GM21447 (cell line): ENCODE data around the gene CREB5.

Experiments
- ATAC-seq: cut with Tn5 transposase; IDR thresholded peaks from one replicate; pipeline ENCODE4 v1.9.1; 2021; ENCODE audit not compliant: unreplicated experiment

CREB5 gene

DNA sequence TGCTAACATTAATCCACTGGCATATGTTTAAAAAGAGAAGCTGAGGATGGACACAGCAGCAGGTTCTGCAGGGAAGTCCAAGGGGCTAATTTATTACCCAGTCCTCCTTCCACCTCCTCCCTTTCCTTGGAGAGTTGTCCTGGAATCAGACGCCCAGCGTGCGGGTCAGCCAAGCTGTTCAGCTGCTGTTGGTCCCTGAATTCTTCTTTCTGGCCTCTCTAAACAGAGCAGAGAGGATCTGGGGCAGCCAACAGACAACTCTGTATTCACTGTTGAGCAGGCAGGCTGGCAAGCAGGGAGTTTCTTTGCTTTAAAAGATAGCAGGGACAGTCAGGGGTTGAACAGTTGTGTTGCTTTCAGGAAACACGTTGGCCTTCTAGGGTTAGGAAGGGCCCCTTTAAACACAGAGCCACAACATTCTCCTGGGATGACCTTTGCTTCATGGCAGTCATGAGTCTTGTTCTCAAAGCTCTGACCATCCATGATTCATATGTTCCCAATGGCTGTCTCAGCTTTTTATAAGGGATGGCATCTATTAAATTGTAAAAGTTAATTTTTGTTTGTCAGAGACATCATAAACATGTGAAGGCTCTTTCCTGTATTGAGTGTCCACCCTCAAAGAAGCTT lies 217.0 kb downstream of the CREB5 start:
- ATAC-seq = no peak

DNA sequence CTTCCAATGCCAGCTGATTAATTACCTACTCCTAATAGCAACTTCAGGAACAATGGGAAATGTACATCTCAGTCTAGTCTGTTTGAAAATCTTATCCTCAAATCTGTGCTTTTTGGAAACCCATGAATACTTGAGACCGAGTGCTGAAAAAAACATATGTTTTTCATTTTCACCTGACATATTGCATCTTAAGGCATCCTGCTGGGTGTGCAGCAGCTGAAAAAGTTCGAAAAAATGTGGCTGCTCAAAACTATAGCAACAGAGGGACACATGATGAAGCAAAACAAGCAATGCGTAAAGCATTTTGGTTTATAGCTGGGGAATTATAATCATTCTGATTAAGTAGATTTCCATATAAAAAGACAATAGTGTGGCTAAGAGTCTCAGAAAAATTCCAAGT lies 218.0 kb downstream of the CREB5 start:
- no peak for ATAC-seq

GRCh38 chr7:28631995-28632394 lies 219.7 kb downstream of the CREB5 start:
- ATAC-seq = no peak

- ATAC-seq = no peak
Measured at GRCh38 chr7:28638914-28639313, 226.6 kb downstream of the CREB5 start.

DNA sequence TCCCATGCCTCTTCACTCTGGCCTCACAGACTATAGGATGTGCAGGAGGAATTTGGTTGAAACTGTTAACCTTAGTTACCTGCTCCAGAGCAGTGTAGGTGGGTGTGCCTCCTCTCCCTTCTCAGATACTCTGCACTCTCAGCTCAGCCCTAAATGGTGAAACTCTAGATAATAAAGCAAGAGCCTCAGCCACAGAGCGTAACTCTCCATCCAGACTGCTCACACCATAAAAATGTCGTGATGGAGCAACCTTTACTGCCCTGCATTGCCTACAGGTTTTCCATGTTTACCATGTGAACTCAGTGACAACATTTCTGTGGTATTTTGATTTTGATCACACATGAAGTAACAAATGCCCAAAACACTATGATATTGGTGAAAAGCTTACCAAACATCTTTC lies 227.7 kb downstream of the CREB5 start:
- no peak for ATAC-seq

DNA sequence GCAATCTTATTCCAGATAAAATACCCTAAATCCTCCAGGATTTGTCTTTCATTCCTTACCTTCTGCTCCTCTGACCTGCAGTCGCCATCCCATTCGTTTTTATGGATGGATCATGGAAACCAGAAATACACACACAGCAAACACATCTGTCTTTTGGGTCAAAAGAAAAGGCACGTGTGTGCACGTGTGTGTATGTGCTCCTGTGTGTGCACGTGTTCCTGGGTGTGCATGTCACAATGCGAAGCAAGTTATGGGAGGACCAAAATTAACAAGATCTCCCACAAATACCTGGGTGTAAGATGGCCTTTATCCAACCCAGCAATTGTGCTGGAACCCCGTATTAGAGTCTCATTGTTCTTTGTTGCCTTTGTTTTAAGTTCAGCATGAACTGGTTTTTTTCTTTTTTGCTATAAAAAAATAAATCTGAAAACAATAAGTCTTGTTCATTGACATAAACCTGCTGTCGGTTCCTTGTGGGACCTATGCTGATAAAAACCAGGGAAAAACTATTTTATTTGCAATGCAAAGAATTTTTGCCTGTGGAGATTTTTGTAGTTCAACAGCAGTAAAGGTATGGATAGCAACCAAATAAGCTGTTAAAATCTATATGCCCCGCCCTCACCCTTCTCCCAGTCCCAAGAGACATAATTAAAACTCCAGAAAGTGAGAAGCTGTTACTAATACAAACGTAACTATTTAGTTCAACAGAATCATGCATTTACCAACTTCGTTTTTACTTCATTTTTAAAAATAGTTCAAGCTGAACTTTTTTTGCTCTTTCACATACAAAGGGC lies 229.6 kb downstream of the CREB5 start:
- ATAC-seq = no peak

DNA sequence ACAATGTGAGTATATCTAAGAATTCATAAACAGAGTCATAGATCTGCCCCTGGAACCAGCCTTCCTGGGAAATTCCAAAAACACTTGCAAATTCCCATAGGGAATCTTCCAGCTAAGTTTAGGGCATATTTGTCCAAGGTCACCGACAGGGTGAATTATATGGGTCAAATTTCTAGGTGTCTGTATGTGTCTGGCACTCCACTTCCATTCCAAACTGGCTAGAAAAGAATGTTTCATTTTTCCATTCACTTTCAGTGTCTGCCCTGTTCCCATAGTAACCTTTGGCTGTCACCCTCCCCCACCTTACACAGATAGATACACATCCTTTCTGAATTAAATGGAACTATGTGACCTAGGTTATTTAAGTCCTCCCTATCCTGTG lies 230.9 kb downstream of the CREB5 start:
- no peak for ATAC-seq

DNA sequence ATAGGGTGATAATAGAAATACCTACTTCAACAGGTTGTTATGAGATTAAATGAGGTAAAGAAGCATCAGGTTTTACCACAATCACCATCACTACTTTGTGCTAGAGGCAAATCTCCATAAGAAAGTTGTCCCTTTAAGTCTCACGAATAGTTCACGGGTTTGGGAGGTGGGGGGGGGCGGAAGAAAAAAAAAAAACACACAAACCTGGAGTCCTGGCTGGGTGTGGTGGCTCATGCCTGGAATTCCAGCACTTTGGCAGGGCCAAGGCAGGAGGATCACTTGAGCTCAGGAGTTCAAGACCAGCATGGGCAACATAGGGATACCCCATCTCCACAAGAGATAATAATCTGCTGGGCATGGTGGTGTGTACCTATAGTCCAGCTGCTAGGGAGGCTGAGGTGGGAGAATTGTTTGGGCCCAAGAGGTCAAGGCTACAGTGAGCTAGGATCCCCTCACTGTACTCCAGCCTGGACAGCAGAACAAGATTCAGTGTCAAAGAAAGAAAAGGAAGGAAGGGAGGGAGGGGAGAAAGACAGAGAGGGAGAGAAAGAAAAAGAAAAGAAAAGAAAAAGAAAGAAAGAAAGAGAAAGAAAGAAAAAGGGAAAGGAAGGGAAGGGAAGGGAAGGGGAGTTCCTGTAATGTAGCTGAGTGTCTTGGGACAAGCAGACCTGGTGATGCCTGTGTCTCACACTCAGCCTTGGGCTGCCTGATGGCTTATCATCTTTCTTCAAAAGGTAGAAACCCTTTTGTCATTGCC lies 231.4 kb downstream of the CREB5 start:
- no peak for ATAC-seq

DNA sequence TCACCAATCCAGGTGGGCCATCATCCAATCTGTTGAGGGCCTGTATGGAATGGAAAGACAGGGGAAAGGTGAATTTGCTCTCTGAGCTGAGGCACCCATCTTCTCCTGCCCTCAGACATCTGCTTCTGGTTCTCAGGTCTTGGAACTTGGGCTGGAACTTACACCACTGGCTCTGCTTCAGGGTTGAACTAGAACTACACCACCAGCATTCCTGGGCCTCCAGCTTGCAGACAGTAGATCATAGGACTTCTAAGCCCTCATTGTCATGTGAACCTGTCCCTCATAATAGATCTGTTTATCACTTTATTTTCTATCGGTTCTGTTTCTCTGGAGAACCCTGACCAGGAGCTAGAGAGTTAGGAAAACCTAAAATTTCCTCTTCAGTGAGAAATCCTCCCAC lies 233.5 kb downstream of the CREB5 start:
- ATAC-seq = no peak

GRCh38 chr7:28646376-28647075 lies 234.2 kb downstream of the CREB5 start:
- no peak for ATAC-seq

DNA sequence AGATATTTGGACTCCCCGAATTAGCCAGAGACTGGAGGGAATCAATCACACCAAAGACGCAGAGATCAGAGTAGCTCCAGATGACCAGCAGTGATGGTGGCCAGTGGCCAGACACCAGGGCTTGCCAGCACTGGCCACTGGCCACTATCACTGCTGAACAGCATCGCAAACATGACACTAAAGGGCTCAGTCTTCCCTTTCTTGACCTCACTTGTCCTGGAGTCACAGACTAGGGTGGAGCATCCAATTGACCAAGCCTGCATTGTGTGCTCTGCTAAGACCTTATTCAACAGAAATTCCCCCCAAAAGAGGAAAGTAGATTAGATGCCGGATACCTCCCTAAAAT lies 234.7 kb downstream of the CREB5 start:
- no peak for ATAC-seq

- ATAC-seq = no peak
Measured at GRCh38 chr7:28649189-28649588, 236.9 kb downstream of the CREB5 start.

- ATAC-seq = no peak
Measured at GRCh38 chr7:28649811-28650210, 237.5 kb downstream of the CREB5 start.

GRCh38 chr7:28654110-28654509 lies 241.8 kb downstream of the CREB5 start:
- no peak for ATAC-seq

DNA sequence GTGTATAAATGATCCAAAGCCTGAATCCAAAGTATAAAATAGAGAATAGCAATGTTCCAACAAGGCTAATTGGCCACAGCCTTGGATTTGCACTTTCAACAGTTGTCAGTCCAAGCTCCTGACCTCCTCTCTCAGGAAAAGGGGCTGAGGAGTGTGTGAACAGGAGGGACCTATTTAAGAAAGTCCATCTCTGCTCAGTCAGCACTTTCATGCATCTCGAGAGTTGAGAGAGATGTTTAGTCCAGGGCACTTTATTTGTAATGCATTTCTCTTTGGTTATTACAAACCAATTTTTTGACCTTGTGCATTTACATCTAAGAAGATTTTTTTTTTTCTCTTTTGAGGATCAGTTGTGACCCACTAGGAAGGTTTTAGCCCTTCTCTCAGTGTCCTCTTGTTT lies 244.2 kb downstream of the CREB5 start:
- no peak for ATAC-seq

- no peak for ATAC-seq
Measured at GRCh38 chr7:28658381-28658780, 246.1 kb downstream of the CREB5 start.

- ATAC-seq = no peak
Measured at GRCh38 chr7:28660132-28660531, 247.8 kb downstream of the CREB5 start.

DNA sequence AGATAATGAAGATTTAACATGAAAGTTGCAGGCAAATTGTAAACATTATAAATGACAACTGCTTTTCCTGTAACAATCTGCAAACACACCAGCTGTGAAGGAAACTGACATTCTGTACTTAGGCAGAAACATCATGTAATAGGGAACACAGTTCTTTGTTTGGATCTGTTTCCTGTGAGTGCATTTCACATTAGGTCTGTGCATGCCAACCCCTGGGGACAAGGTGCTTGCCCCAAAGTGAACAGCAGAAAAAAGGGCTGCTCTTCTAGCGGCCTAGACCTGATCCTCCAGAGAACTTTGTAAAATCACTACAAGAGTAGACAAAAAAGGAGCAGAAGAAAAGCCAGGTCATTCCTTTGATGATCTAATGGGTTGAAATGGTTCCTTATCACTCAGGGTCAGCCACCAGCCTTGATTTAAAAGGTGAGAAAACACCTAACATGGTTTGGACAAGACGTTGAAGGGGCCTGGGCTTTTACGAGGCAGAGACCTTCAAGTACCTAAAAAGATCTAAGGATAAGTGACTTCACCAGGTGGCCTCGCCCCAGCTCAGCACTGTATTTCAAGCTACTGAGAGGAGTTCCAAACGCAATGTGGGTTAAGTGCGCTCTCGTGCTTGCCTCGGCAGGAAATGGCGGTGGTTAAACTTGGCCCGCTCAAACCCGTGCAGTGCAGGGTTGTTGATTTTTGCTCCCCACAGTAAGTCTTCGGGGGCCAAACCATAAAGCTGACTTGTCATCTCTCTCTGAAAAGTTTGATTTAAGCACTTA lies 249.7 kb downstream of the CREB5 start:
- ATAC-seq = no peak

DNA sequence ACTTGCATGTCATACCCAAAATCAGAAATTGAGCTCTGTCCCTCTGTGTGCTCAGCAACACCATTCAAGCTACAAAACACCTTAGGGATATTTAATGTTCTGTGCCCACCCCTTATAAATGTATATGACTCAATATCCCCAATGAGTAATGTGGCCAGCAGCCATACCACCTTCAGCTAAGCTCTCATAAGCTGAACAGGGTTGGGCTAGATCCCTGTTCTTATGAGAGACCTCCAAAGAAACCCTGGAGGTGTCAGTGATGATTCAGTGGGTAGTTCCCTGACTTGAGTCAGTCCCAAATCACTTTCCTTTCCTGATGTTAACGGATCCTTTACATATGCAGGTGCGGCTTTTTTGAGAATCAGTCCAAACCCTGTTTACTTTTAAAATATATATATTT lies 253.8 kb downstream of the CREB5 start:
- ATAC-seq = no peak

DNA sequence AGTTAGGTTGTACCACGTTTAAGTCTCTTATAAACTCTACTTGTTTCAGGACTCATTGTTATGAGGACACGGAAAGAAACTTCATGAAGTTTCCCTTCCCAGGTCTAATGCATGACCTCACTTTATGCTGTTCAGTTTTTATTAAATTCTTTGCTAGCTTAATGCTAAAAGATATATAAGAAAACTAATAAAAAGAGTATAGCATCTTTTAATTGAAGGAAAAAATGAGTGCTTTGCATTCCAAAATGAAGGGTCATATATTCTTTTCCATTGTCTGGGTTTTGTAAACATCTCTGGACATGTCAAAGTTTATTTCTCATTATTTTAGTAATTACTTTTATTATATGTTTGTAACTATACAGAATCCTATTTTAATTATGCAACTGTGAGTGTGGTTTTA lies 255.8 kb downstream of the CREB5 start:
- ATAC-seq = no peak

GRCh38 chr7:28669330-28669729 lies 257.0 kb downstream of the CREB5 start:
- no peak for ATAC-seq
